Uterus (tissue), 2 donors: ENCODE data around the gene DPEP2.

Source experiments
- CTCF ChIP-seq, 4 experiments: fragments of 200-600 bp in 2 of 4; fragments of 450-650 bp in 2 of 4; sonication (generic) in 2 of 4; IDR thresholded peaks; one replicate each; pipeline ENCODE4 v1.5.1; 2016 to 2019; ENCODE audit warnings: antibody characterized with exemption in 4 of 4, mild to moderate bottlenecking in 2 of 4, moderate library complexity in 1 of 4
- POLR2A ChIP-seq, 2 donors: fragments of 450-650 bp; IDR thresholded peaks; one replicate each; pipeline ENCODE4 v1.6.1; 2016; ENCODE audit warnings: antibody characterized with exemption in 2 of 2, mild to moderate bottlenecking in 1 of 2, moderate library complexity in 1 of 2

GRCh38 chr16:68021490-68021889 lies 22.2 kb upstream of the DPEP2 start:
- TF ChIP-seq CTCF (IDR thresholded peaks at IDR 0.05) = no peak
- no peak for TF ChIP-seq POLR2A (IDR thresholded peaks at IDR 0.05)
